Fibroblast of the conjunctiva (primary cell): ENCODE results near the gene AIG1.
"Not testable (repeated sequence)": the region's sequence is repeated elsewhere in the genome, so short reads cannot be mapped to it uniquely, and the experiment has no call there.

ENCODE experiments used
- DNase-seq: peaks from one replicate; pipeline ENCODE4 v3.0.0-alpha.2; 2010; ENCODE audit warnings: low read depth

AIG1 gene

GRCh38 chr6:143060806-143061596, at the start of gene AIG1:
TSS of gene AIG1 (plus strand) at chr6:143060889. CDS start at chr6:143060926, 37 bp downstream.
- DNase-seq, result no peak

- no peak for DNase-seq
These were observed 45.9 kb upstream of the AIG1 start for GRCh38 chr6:143014764-143015163.

- no peak for DNase-seq
These were observed 45.4 kb upstream of the AIG1 start for GRCh38 chr6:143015300-143015706.

- no peak for DNase-seq
These were observed 41.7 kb upstream of the AIG1 start for GRCh38 chr6:143018955-143019354.

GRCh38 chr6:143020862-143021261, 39.8 kb upstream of the AIG1 start:
- not testable (repeated sequence) for DNase-seq

- DNase-seq, result no peak
These were observed 39.1 kb upstream of the AIG1 start for GRCh38 chr6:143021543-143021942.

- DNase-seq, result no peak
These were observed 38.1 kb upstream of the AIG1 start for GRCh38 chr6:143022587-143022986.

- DNase-seq, result no peak
These were observed 37.0 kb upstream of the AIG1 start for GRCh38 chr6:143023695-143024094.

GRCh38 chr6:143024977-143025376, 35.7 kb upstream of the AIG1 start:
- no peak for DNase-seq

- no peak for DNase-seq
These were observed 33.8 kb upstream of the AIG1 start for GRCh38 chr6:143026696-143027449.

GRCh38 chr6:143034689-143035334, 25.9 kb upstream of the AIG1 start:
- DNase-seq, result no peak

- no peak for DNase-seq
These were observed 23.2 kb upstream of the AIG1 start for GRCh38 chr6:143037470-143037869.

GRCh38 chr6:143038833-143039232, 21.9 kb upstream of the AIG1 start:
- no peak for DNase-seq

GRCh38 chr6:143039548-143039947, 21.1 kb upstream of the AIG1 start:
- DNase-seq, result no peak

GRCh38 chr6:143040018-143040417, 20.7 kb upstream of the AIG1 start:
- no peak for DNase-seq

GRCh38 chr6:143044345-143044744, 16.3 kb upstream of the AIG1 start:
- DNase-seq, result not testable (repeated sequence)

- no peak for DNase-seq
These were observed 11.1 kb upstream of the AIG1 start for GRCh38 chr6:143049611-143050010.

- no peak for DNase-seq
These were observed 10.2 kb upstream of the AIG1 start for GRCh38 chr6:143050509-143050908.

- no peak for DNase-seq
These were observed 8.4 kb upstream of the AIG1 start for GRCh38 chr6:143052282-143052681.

GRCh38 chr6:143053856-143054255, 6.8 kb upstream of the AIG1 start:
- no peak for DNase-seq

GRCh38 chr6:143054329-143054728, 6.4 kb upstream of the AIG1 start:
- DNase-seq, result no peak

- DNase-seq, result no peak
These were observed 5.5 kb upstream of the AIG1 start for GRCh38 chr6:143055213-143055612.

- DNase-seq, result no peak
These were observed 4.8 kb upstream of the AIG1 start for GRCh38 chr6:143055891-143056290.
